ENCODE data around the gene PSORS1C1. TPM values are rescaled to one million over a fixed set of nuclear protein-coding genes. Genes with fewer than 3 reads are reported as not detected.

The PSORS1C1 gene
- polyA plus RNA-seq, 1 donor (not counting 4 experiments of a cell fraction or from before 2014, with no cell fraction given) = 5.7 TPM

- H3K9me1 ChIP-seq (ENCODE audit: control insufficient read depth, extremely low read depth, insufficient read depth, low read length) = no peaks in the 10 kb centered on the region
- H3K4me1 ChIP-seq (ENCODE audit: control insufficient read depth, extremely low read depth, insufficient read depth, low read length) = peaks cover 42% of the 10 kb centered on the region
- peaks cover 32% of the 10 kb centered on the region for H3K79me2 ChIP-seq (ENCODE audit: control insufficient read depth, insufficient read depth, low read length)
- H3K9me3 ChIP-seq (ENCODE audit: control insufficient read depth, low read depth, low read length) = no peaks in the 10 kb centered on the region
- dilution Hi-C loops (cut with MboI; ENCODE audit: extremely low pct_ligation_motif_present, low sequenced_read_pairs) = no loop called here
- H3K4me2 ChIP-seq (ENCODE audit: control insufficient read depth, extremely low read depth, insufficient read depth, low read depth, low read length) = no peak within 1 kb of the TSS
- TF ChIP-seq CTCF (optimal IDR thresholded peaks at IDR 0.05 in 1 of 3, IDR thresholded peaks at IDR 0.05 in 1 of 3, conservative IDR thresholded peaks at IDR 0.05 in 1 of 3; ENCODE audit: extremely low read depth in 1 of 3, insufficient read depth in 2 of 3, low read length in 3 of 3) = no peak
- TF ChIP-seq EZH2 (IDR thresholded peaks at IDR 0.05; ENCODE audit: low read length) = no peak
- no peaks in the 10 kb centered on the region for H4K20me1 ChIP-seq (ENCODE audit: control insufficient read depth, extremely low read depth, insufficient read depth, low read length)
- peaks cover 10 to 12% of the 10 kb centered on the region in 2 experiments for H3K36me3 ChIP-seq (ENCODE audit: control insufficient read depth in 2 of 2, extremely low read depth in 1 of 2, insufficient read depth in 2 of 2, low read length in 2 of 2)
- H3K9ac ChIP-seq (ENCODE audit: control insufficient read depth, extremely low read depth, insufficient read depth, low read length) = no peak within 1 kb of the TSS
- H3K27me3 ChIP-seq (ENCODE audit: control insufficient read depth, extremely low read depth, insufficient read depth, low read length) = no peaks in the 10 kb centered on the region
- H3K27ac ChIP-seq (ENCODE audit: control insufficient read depth, insufficient read depth, low read length) = no peak within 1 kb of the TSS
- H2AFZ ChIP-seq (ENCODE audit: control insufficient read depth, low read length) = no peak within 1 kb of the TSS
- DNase-seq (ENCODE audit: low read depth, low spot score) (no peak), FAIRE-seq (no peak)
- no peak within 1 kb of the TSS for H3K4me3 ChIP-seq (ENCODE audit: control insufficient read depth in 2 of 3, extremely low read depth in 1 of 3, insufficient read depth in 2 of 3, low read depth in 1 of 3, low read length in 3 of 3)
Observed at GRCh38 chr6:31120151-31120915, 5.7 kb downstream of the PSORS1C1 start, which contains the start of gene CDSN. Gene CDSN, minus strand, starts transcription at chr6:31120446. Its CDS starts 27 bp downstream, at chr6:31120419.

- no peak overlapping the region for H2AFZ ChIP-seq (ENCODE audit: control insufficient read depth, low read length)
- TF ChIP-seq CTCF (optimal IDR thresholded peaks at IDR 0.05 in 1 of 3, IDR thresholded peaks at IDR 0.05 in 1 of 3, conservative IDR thresholded peaks at IDR 0.05 in 1 of 3; ENCODE audit: extremely low read depth in 1 of 3, insufficient read depth in 2 of 3, low read length in 3 of 3) (no peak), EZH2 (IDR thresholded peaks at IDR 0.05; ENCODE audit: low read length) (no peak)
- H4K20me1 ChIP-seq (ENCODE audit: control insufficient read depth, extremely low read depth, insufficient read depth, low read length) = no peaks in the 10 kb centered on the region
- H3K4me2 ChIP-seq (ENCODE audit: control insufficient read depth, extremely low read depth, insufficient read depth, low read depth, low read length) = no peak overlapping the region
- DNase-seq (ENCODE audit: low read depth, low spot score) = no peak
- no peak overlapping the region for H3K9ac ChIP-seq (ENCODE audit: control insufficient read depth, extremely low read depth, insufficient read depth, low read length)
- no peak overlapping the region for H3K4me3 ChIP-seq (ENCODE audit: control insufficient read depth in 2 of 3, extremely low read depth in 1 of 3, insufficient read depth in 2 of 3, low read depth in 1 of 3, low read length in 3 of 3)
- peaks cover 11 to 12% of the 10 kb centered on the region in 2 experiments for H3K36me3 ChIP-seq (ENCODE audit: control insufficient read depth in 2 of 2, extremely low read depth in 1 of 2, insufficient read depth in 2 of 2, low read length in 2 of 2)
- no peaks in the 10 kb centered on the region for H3K9me1 ChIP-seq (ENCODE audit: control insufficient read depth, extremely low read depth, insufficient read depth, low read length)
- H3K27me3 ChIP-seq (ENCODE audit: control insufficient read depth, extremely low read depth, insufficient read depth, low read length) = no peaks in the 10 kb centered on the region
- H3K27ac ChIP-seq (ENCODE audit: control insufficient read depth, insufficient read depth, low read length) = no peak overlapping the region
- peaks cover 22% of the 10 kb centered on the region for H3K79me2 ChIP-seq (ENCODE audit: control insufficient read depth, insufficient read depth, low read length)
- no peak for FAIRE-seq
- H3K4me1 ChIP-seq (ENCODE audit: control insufficient read depth, extremely low read depth, insufficient read depth, low read length) = peaks cover 42% of the 10 kb centered on the region
- dilution Hi-C loops (cut with MboI; ENCODE audit: extremely low pct_ligation_motif_present, low sequenced_read_pairs) = no loop called here
- H3K9me3 ChIP-seq (ENCODE audit: control insufficient read depth, low read depth, low read length) = no peaks in the 10 kb centered on the region
Observed at GRCh38 chr6:31121131-31121790, 6.7 kb downstream of the PSORS1C1 start.

Data from keratinocyte (primary cell).